GM19239 (cell line): Measurements from ENCODE around the gene PDE4C.

Experiments
- DNase-seq: peaks from one replicate; pipeline ENCODE4 v3.0.0; 2011; ENCODE audit warnings: low spot score; ENCODE audit not compliant: insufficient read length
- FAIRE-seq: peaks from 2 replicates; lab custom pipeline; 2011; peaks lifted over from hg19 to GRCh38; lab: Jason Lieb, UNC

Gene PDE4C

DNA sequence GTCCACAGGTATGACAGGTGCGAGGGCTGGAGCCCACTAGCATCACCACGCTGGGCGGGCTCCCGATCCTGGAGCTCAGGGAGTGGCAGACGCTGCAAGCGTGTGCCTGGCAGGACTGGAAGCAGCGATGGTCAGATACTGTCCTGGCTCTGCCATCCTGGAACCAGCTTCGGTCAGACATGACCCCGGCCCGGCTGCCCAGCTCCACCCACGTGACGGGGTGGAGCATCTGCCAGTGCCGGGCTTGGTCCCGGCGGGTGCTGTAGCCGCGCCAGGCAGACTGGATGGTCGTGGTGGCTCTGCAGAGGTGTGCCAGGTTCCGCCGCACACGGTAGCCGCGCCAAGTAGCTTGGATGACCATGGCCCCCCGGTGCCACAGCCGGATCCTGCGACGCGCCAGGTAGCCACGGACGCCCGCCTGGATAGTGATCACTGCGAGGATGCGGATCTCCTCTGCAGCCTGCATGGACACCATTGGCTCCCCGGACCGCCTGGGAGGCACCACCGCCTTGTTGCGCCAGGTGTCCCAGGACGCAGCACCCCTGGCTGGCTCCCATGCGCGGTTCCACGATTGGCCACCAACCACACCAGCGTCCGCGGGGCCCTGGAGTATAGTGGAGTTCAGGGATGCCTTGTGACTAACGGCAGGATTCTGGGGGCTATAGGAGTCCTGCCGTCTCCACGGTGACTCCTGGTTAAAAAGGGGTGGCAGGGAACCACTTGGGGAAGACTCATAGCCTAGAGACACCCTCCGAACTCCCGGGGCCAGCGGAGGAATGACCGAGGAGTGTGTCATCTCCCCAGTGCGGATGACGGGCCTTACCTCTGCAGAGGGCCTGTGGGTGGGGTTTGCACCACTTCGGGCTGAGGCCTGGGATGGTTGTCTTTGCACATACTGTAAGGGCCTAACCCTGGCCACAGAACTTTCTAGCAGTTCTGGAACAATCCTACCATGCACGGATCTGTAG, 31.5 kb upstream of the PDE4C start:
- DNase-seq (no peak), FAIRE-seq (no peak)

DNA sequence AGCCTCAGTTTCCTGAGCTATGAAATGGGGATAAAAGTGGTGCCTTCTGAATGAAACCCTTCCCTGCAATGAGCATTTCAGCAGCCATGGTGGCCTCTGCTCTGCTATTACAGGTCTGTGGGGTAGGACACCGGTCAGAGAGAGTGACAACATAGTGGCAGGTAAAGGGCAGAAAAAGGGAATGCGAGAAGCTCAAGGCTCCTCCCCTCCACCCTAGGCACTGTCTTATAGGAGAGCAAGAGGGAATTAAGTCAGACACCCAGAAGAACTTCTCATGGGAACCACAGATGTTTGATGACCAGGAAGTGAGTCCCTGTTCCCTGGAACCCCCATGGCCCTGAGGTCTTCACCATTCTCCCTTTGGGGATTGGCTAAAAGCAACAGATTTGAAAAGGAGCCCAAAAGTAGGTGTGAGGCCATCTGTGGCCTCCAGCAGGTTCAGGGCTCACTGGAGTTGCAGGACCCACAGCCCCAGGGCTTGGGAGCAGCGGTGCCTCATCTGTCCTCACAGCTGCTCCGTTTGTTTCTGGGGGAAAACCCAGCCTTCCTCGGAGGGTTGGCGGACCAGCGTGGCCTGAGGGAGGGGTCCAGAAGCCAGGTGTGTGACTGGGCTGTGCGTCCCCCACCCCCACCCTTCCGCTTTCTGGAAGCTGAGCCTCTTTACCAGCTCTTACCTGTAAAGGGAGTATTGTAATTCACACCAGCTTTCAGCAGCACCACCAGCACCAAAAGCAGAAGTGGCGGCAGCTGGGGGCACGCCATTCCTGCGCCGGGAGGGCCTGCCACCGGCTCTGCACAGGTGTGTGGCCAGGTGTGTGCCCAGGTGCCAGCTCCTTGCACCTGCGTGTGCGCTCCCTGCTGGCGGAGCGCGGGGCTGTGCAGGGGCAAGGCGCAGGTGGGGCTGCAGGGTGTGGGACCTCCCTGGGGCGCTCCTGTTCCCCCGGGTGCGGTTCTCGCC, 28.6 kb upstream of the PDE4C start:
- DNase-seq: no peak

GRCh38 chr19:18253716-18254115, 27.5 kb upstream of the PDE4C start:
- no peak for FAIRE-seq
- DNase-seq: no peak

More for the DNA sequence above, 28.6 kb upstream of the PDE4C start:
- FAIRE-seq: no peak

DNA sequence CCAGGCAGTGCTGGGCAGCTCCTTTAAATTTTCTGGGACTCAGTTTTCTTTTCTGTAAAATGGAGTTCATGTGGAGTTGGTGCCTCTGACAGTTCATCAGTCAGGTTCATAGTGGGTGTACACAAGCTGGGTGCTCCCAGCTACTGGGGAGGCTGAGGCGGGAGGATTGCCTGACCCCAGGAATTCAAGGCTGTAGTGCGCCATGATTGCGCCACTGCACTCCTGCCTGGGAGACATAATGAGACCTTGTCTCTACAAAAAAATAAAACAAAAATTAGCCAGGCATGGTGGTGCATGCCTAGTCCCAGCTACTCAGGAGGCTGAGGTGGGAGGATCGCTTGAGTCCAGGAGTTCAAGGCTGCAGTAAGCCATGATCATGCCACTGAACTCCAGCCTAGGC, 26.9 kb upstream of the PDE4C start:
- DNase-seq: no peak
- no peak for FAIRE-seq

- FAIRE-seq: no peak
- no peak for DNase-seq
Observed at GRCh38 chr19:18252370-18252717, 26.1 kb upstream of the PDE4C start.

DNA sequence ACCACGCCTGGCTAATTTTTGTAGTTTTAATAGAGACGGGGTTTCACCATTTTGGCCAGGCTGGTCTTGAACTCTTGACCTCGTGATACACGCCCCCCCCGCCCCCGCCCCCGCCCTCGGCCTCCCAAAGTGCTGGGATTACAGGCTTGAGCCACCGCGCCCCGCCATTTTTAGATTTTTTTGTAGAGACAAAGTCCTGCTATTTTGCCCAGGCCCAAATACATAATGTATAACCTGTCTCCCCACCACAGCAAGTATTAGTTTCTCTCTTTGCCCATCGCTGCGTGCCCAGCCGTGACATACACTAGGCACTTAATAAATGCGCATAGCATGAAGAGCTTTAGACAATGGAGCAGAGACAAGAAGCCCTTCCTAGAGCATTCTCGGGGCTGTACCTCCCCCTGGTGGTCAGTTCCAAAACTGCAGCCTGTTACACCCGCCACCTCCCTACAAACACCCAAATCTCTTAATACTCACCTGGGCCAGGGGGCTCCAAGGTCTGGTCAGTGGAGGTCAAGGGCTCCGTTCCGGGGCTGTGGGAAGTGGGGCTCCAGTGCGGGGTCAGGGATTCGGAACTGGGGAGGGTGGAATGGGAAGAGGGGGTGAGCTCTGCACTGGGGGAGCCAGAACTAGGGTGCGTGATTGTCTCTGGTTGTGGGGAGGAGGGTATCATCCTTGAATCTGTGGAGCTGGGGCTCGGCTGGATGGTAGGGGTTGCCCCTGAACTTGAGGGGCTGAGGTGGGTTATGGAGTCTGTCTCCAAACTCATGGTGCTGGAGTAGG, 25.5 kb upstream of the PDE4C start:
- FAIRE-seq (peak; percentile 96), DNase-seq (peak; percentile 89)

- FAIRE-seq: no peak
- DNase-seq: no peak
Observed at GRCh38 chr19:18249834-18250233, 23.6 kb upstream of the PDE4C start.

- FAIRE-seq (no peak), DNase-seq (no peak)
Observed at GRCh38 chr19:18245297-18245696, 19.1 kb upstream of the PDE4C start.

- DNase-seq (no peak), FAIRE-seq (no peak)
Observed at GRCh38 chr19:18239303-18239702, 13.1 kb upstream of the PDE4C start.

- DNase-seq (no peak), FAIRE-seq (no peak)
Observed at GRCh38 chr19:18234194-18234593, 8.0 kb upstream of the PDE4C start.

- DNase-seq: peak; percentile 58
Observed at GRCh38 chr19:18233224-18233825, 7.1 kb upstream of the PDE4C start.

GRCh38 chr19:18232540-18233223, 6.4 kb upstream of the PDE4C start:
- FAIRE-seq: no peak

More at GRCh38 chr19:18233224-18233825, 7.1 kb upstream of the PDE4C start:
- FAIRE-seq: no peak

GRCh38 chr19:18231775-18232174, 5.5 kb upstream of the PDE4C start:
- no peak for FAIRE-seq
- DNase-seq: no peak

More at GRCh38 chr19:18232540-18233223, 6.4 kb upstream of the PDE4C start:
- no peak for DNase-seq

GRCh38 chr19:18230941-18231734, 4.9 kb upstream of the PDE4C start:
- FAIRE-seq (no peak), DNase-seq (no peak)

DNA sequence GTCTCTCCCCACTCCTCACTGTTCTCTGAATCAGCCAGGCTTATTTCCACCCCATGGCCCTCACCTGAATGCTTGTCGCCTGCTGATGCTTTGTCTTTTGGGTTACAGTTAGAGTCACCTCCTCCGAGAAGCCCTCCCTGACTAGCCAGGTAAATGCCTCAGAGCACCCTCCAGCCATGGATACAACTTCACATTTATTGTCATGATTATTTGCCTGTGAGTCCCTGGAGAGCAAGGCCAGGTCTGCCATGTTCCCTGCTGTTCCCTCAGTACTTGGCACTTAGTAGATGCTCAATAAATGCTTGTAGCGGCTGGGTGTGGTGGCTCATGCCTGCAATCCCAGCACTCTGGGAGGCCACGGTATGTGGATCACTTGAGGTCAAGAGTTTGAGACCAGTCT, 3.7 kb upstream of the PDE4C start:
- FAIRE-seq (no peak), DNase-seq (no peak)

DNA sequence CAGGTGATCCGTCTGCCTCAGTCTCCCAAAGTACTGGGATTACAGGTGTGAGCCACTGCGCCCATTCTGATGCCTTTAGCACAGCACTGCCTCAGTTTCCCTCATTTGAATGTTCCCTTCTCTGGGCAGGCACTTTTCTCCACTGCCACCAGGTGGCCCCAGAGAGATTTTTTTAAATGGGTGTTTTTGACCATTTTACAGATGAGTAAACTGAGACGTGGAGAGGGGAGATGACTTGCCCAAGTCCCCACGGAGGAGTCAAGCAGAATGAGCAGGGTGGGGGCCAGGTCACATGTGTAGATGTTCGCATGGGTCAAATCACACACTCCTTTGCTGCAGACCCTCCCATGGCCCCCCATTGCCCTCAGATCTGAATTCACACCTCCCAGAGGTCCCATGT, 3.2 kb upstream of the PDE4C start:
- no peak for DNase-seq

DNA sequence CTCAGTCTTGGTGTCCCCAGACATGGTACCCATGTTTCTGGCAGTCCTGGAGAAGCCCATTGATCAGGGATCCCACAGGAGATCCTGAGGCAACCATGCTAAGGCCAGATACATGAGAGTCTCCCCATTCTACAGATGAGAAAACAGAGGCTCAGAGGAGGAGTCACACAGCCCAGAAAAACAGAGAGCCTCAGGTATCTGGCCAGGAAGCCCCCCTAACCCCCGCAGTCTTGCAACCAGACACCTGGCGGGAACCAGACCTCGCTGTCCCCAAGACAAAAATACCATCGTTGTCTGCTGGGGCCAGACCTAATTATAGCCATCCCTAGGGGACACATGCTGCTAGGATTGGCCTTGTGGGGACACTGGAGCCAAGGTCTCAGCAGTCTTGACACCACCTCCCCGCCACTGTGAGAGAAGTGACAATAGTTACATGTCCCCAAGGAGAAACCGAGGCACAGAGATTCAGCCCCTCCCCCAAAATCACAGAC, 1.6 kb upstream of the PDE4C start:
- FAIRE-seq (no peak), DNase-seq (no peak)

More for the DNA sequence above, 3.2 kb upstream of the PDE4C start:
- FAIRE-seq: no peak
